Ovary (tissue), 9 donors: ENCODE data around the gene LRMDA. TPM values are rescaled to one million over a fixed set of nuclear protein-coding genes. Genes with fewer than 3 reads are reported as not detected.

ENCODE experiments used
- DNase-seq, 5 donors: peaks; one replicate each; pipeline ENCODE4 v3.0.0-alpha.2; 2019 to 2020
- H3K27ac ChIP-seq, 2 donors: fragments of 200-600 bp; one replicate each; pipeline versions ENCODE4 v1.5.1 to v1.8.0; 2019 to 2022
- H3K27me3 ChIP-seq: fragments of 200-600 bp; one replicate; pipeline ENCODE4 v1.8.0; 2022
- H3K36me3 ChIP-seq: fragments of 200-600 bp; sonication (generic); one replicate; pipeline ENCODE4 v1.5.1; 2019
- H3K4me1 ChIP-seq: one replicate; pipeline ENCODE4 v1.8.1; 2013; ENCODE audit warnings: mild to moderate bottlenecking, moderate library complexity; ENCODE audit not compliant: insufficient read depth
- H3K4me3 ChIP-seq: fragments of 200-600 bp; sonication (generic); one replicate; pipeline ENCODE4 v1.5.1; 2017
- H3K9me3 ChIP-seq, 2 donors: fragments of 200-600 bp in 1 of 2; sonication (generic) in 1 of 2; one replicate each; pipeline versions ENCODE4 v1.5.1 to v1.8.1; 2013 to 2019; ENCODE audit warnings: mild to moderate bottlenecking in 1 of 2, moderate library complexity in 1 of 2
- CTCF ChIP-seq, 3 donors: fragments of 450-650 bp in 2 of 3; fragments of 200-600 bp in 1 of 3; IDR thresholded peaks; one replicate each; pipeline versions ENCODE4 v1.5.1 to v1.8.0; 2016 to 2022; ENCODE audit warnings: antibody characterized with exemption in 3 of 3, mild to moderate bottlenecking in 1 of 3
- EP300 ChIP-seq: sonication (generic); formaldehyde crosslinking; IDR thresholded peaks from one replicate; pipeline ENCODE4 v1.6.1; 2017; ENCODE audit warnings: antibody characterized with exemption
- POLR2A ChIP-seq: fragments of 450-650 bp; IDR thresholded peaks from one replicate; pipeline ENCODE4 v1.6.1; 2017; ENCODE audit warnings: antibody characterized with exemption, mild to moderate bottlenecking, moderate library complexity
- WGBS, 3 donors: extraction: QIAGEN DNeasy Blood & Tissue Kit in 1 of 3; methylation state at CpG; one replicate each; pipeline versions ENCODE4 v1.1.5 to v1.1.7; 2013 to 2017; 5-methylcytosine and 5-hydroxymethylcytosine counted together
- intact Hi-C, 4 donors: fragments of 100-400 bp; cut with DNase I; formaldehyde crosslinking; loops; one replicate each; pipeline versions ENCODE4 v1.11.0 to v1.15.1; 2022 to 2023
- polyA plus RNA-seq, 2 donors: library from polyadenylated mRNA; stranded (reverse); fragments of 200-250 nt in 1 of 2; fragments of 350-450 nt in 1 of 2; fragmentation: Illumina TruSeq in 1 of 2; extraction: RNeasy Lipid Tissue Mini Kit (QIAGEN cat#74804) in 1 of 2; gene quantifications; one replicate each; pipeline ENCODE4 v1.2.3, GENCODE V29; 2013 to 2014
- total RNA-seq, 7 donors: library from RNA; depleted of rRNA in 2 of 7; stranded (reverse); fragments of >200 nt in 2 of 7; fragmentation: NEBNext Ultra II Directional in 3 of 7; extraction: Animal tissue kit (Norgen Biotek cat#: 25700) in 3 of 7; gene quantifications; one replicate each; pipeline versions ENCODE4 v1.1.0 to v1.2.4, GENCODE V29; 2016 to 2023
- donor health status: DM: no; HTN: no; CAD: no; lungs with moderate emphysema.
- donor health status: DM: no; HTN: no; CAD: no.
- donor health status: Bipolar disorder and iron deficiency.
- donor health status: DM: yes; HTN: yes; CAD: no.
- donor health status: DM: no; HTN: no; CAD: no.
- donor health status: DM: yes; HTN: yes; CAD: no.

LRMDA gene
- total and polyA plus RNA-seq, 9 donors = 14.8 to 30.7 (median 22.9) TPM

GRCh38 chr10:76447578-76447977 lies 1016.2 kb downstream of the LRMDA start:
- H3K4me3 ChIP-seq = no peak overlapping the region
- DNase-seq = no peak
- no peak overlapping the region for H3K27ac ChIP-seq
- H3K27me3 ChIP-seq = no peaks in the 10 kb centered on the region
- no peaks in the 10 kb centered on the region for H3K36me3 ChIP-seq
- no peaks in the 10 kb centered on the region for H3K4me1 ChIP-seq
- H3K9me3 ChIP-seq = no peaks in the 10 kb centered on the region
- WGBS, 3 donors = 79 to 93% (median 82%) methylated on average over 1 of the region's 1 CpG
- TF ChIP-seq POLR2A (no peak), EP300 (no peak), CTCF (IDR thresholded peaks at IDR 0.05) (no peak)
- intact Hi-C loops = no loop called here

GRCh38 chr10:76451911-76452310 lies 1020.5 kb downstream of the LRMDA start:
- Histone ChIP-seq H3K27ac (no peak overlapping the region), H3K4me3 (no peak overlapping the region), H3K36me3 (no peaks in the 10 kb centered on the region), H3K27me3 (no peaks in the 10 kb centered on the region), H3K4me1 (peaks cover 1% of the 10 kb centered on the region), H3K9me3 (no peaks in the 10 kb centered on the region)
- DNase-seq = no peak
- TF ChIP-seq POLR2A = no peak
- TF ChIP-seq EP300 = no peak
- TF ChIP-seq CTCF (IDR thresholded peaks at IDR 0.05) = no peak
- intact Hi-C loops = no loop called here
- WGBS, 3 donors = 95 to 100% (median 96%) methylated on average over 2 of the region's 2 CpGs

GRCh38 chr10:76453332-76453731 lies 1021.9 kb downstream of the LRMDA start:
- no peak overlapping the region for H3K27ac ChIP-seq
- H3K36me3 ChIP-seq = no peaks in the 10 kb centered on the region
- no peaks in the 10 kb centered on the region for H3K9me3 ChIP-seq
- no peaks in the 10 kb centered on the region for H3K27me3 ChIP-seq
- peaks cover 1% of the 10 kb centered on the region for H3K4me1 ChIP-seq
- no peak overlapping the region for H3K4me3 ChIP-seq
- 85 to 94% (median 89%) methylated on average over 1 of the region's 1 CpG for WGBS, 3 donors
- intact Hi-C loops = no loop called here
- no peak for DNase-seq
- TF ChIP-seq CTCF (IDR thresholded peaks at IDR 0.05) (no peak), EP300 (no peak), POLR2A (no peak)

GRCh38 chr10:76453997-76454396 lies 1022.6 kb downstream of the LRMDA start:
- intact Hi-C loops = no loop called here
- no peaks in the 10 kb centered on the region for H3K36me3 ChIP-seq
- H3K27ac ChIP-seq = no peak overlapping the region
- no peak for DNase-seq
- H3K27me3 ChIP-seq = no peaks in the 10 kb centered on the region
- whole genome bisulfite sequencing, 3 donors = 82 to 85% (median 83%) methylated on average over 4 of the region's 4 CpGs
- TF ChIP-seq EP300 = no peak
- no peak for TF ChIP-seq POLR2A
- TF ChIP-seq CTCF (IDR thresholded peaks at IDR 0.05) = no peak
- peaks cover 1% of the 10 kb centered on the region for H3K4me1 ChIP-seq
- no peak overlapping the region for H3K4me3 ChIP-seq
- no peaks in the 10 kb centered on the region for H3K9me3 ChIP-seq
